GM18870 (cell line): ENCODE results near the gene BCO1.

Experiments
- ATAC-seq: cut with Tn5 transposase; IDR thresholded peaks from one replicate; pipeline ENCODE4 v1.9.1; 2021; ENCODE audit warnings: moderate library complexity; ENCODE audit not compliant: unreplicated experiment

Gene BCO1

GRCh38 chr16:81314603-81315270 is 76.2 kb downstream of the BCO1 start, which contains the start of gene GAN:
GAN (plus strand) TSS chr16:81314962; CDS start chr16:81315114, 152 bp downstream.
- peak; percentile 95 for ATAC-seq

DNA sequence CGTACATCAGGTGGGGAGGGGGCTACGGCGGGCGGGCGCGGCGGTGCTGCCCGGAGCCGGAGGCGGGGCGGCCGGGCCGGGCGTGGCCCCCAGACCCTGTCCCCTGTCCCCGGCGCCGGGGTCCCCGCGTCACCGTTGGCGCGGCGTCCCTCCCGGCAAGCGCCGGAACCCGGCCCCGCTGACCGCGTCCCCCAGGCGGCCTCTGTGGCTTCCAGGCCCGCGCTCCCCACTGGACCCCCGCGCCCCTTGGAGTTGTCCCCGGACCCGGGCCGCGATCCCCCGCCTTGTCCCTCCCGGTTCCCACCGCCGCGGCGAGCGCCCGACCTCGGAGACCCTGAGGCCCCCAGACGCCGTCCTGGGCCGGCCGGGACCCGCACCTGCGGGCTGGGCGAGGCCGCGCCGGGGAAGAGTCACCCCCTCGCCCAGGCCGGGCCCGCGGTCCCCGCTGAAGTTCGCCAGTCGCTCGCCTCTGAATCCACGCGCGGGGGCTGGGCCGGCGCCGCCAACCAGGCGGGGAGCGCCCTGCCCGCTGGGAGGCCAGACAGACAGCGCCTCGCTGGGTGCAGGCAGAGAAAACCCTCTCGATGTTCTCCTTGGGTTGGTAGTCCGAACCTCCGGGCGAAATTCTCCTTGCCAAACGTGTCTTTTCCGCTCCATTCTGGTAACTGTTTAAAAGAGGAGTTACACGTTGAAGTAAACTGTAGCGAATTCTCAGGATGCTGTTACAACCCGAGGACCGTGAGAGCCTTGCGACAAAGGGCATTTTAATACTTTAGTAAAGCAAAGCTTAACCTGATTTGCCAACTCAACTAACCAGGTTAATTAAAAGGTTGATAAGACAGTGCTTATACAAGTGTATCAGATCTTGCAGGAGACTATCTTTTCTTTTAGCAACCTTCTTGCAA is 77.0 kb downstream of the BCO1 start:
- no peak for ATAC-seq

GRCh38 chr16:81316176-81316496 is 77.6 kb downstream of the BCO1 start:
- ATAC-seq = no peak

GRCh38 chr16:81318711-81319110 is 80.2 kb downstream of the BCO1 start:
- no peak for ATAC-seq

DNA sequence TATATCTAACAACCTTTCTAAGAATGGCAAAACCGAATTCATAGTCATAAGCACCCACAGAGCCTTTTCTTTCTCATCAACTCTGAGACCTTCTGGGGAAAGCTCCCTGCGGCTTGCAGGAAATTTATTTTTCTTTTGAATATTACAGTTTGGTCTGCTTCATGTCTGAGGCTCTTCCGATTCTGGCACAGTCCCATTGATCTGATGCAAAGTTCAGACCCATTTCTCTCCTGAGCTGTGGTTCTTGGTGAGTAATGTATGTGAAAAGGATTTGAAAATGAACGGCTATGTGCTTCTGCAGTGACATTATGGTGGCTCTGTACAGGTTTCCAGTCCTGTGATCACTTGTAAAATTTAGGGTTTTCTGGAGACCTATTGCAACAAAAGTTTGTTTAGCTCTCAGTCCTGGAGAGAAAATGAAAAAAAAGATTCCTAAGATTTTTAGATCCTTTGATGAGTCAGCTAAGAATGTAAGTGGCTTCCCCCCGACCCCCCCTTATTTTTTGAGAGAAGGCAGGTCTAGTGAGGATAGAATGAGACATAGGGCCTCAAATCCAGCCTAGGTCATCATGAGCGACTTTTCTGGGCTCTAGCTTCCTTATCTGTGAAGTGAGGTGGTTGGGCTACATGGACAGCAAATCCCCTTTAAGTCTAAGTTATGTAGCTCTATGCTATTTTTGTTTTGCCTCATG is 80.9 kb downstream of the BCO1 start:
- ATAC-seq = no peak

DNA sequence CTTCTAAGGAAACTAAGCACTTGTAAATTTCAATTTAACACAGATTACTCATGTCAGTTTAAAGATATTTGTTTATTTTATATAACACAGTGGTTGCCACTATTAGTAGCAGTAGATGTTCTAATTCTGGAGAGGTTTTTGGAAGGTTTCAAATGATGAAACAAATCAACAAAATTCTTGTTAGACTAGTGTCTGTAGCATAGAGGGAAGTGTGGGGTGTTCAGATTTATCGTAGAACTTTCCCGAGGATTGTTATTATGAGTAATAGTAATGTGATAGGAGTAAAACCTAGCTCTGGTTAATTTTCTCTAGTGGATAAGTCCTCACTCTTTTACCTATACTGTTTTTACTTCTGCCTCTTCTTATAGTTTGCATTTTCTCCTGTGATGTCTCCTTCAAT is 82.5 kb downstream of the BCO1 start:
- no peak for ATAC-seq

GRCh38 chr16:81321536-81321935 is 83.0 kb downstream of the BCO1 start:
- no peak for ATAC-seq

DNA sequence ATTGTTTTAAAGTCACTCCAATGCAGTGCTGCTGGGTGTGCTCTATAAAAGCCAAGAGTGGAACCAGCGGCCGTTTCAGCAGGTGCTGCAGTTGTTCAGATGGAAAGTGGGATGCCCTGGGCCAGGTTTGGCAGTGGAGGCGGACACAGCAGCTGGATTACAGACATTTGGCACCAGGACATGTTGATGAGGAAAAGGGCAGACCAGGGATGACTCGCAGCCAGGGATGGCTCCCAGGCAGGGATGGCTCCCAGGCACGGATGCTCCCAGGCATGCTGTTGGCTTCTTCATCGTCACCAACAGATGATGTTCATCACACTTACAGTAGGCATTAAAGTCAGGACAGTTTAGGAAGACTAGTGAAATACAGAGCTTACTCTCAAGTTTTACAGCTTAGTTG is 86.3 kb downstream of the BCO1 start:
- ATAC-seq = no peak

DNA sequence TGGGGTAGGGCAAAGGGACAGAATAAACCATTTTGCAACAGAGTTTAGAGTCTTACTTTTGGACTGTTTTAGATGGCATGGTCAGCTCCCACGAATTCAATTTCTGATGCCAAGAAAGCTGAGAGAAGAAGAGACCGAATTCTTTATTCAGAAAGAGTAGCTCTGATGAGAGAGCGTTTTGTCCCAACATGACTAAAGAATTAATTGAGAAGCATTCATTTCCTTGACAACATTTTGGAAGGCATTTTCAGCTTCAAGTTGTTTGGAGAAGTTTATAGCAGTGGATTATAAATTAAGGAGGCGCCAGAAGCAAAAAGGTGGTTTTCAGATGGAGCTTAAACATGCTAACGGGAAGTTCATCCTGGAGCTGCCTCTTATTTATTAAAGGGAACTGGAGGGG is 88.5 kb downstream of the BCO1 start:
- ATAC-seq = no peak

- ATAC-seq = no peak
Measured at GRCh38 chr16:81327447-81328196, 89.1 kb downstream of the BCO1 start.

DNA sequence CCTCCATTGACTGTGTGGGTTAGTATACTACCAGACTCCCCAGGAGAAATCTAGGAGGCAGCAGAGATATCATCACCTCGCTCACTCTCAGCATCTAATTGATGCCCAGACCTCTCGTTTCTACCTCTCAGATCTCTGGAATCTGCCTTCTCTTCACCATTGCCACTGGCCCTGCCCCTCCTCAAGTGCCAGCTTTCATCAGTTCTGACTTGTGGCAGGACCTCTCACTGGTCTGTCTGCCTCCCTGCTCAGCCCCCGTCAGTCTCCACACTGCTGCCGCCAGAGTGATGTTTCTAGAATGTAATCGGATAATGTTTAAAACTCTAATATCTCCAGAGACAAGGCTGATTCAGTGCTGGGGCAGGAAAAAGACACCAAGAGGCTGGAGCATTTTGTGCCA is 91.5 kb downstream of the BCO1 start:
- no peak for ATAC-seq

DNA sequence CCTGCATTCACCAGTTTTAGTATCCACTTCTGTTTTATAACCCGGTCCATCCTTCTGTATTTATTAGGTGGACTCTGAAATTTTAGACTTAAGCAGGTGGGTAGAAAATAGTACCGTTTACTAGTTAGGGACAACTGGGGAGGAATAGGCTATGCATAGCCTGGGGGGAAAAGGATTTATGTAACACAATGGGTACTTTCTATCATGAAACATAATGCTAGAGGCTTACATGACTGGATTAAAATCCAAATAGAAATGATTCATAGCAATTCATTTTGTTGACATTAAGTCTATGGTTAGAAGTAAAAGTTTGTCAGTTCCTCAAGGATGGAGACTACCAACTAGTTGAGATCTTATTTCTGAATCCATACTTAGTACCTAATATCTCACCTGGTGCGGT is 94.9 kb downstream of the BCO1 start:
- ATAC-seq = no peak

GRCh38 chr16:81335669-81336068 is 97.2 kb downstream of the BCO1 start:
- no peak for ATAC-seq

- ATAC-seq = no peak
Measured at GRCh38 chr16:81337097-81337496, 98.6 kb downstream of the BCO1 start.
